ENCODE data around the gene MICAL2.

MICAL2 gene

DNA sequence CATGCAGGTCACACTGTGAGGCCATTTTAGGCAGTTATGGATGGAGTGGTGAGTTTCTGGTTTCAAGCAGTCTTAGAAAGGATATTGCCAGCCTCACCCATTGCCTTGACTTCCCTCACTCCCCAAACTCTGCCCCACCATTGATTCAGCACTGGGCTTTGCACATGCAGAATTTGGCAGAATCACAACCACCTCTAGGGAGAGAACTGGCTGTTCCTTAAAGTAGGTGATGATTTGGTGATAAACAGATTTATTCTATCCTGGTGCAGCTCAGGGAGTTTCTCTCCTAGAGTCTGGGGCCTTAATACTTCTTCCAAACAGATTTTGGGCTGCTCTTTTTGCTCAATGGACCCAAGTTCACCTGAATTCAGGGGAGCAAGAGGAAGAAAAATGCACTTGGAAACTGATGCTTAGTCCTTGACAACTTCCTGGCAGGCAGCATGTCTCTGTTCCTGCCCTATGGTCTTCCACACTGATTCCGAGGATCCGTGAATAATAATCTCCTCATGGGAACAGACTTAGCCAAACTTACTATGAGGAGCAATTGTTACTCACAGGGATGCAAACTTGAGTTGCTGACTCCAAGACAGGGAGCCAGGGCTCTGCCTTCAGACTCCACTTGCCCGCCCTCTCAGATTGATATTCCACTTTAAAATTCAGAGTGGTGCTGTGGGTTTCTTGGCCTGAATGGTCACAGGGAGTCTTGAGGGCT lies 137.3 kb downstream of the MICAL2 start:
- no peak for TF ChIP-seq FOXP2 (optimal IDR thresholded peaks at IDR 0.05; ENCODE audit: borderline replicate concordance, extremely low read depth, extremely low read length, insufficient read depth)
- TF ChIP-seq POLR2AphosphoS5 (IDR thresholded peaks at IDR 0.05; ENCODE audit: low read depth, low read length), result no peak
- no peak for TF ChIP-seq SIN3A (IDR thresholded peaks at IDR 0.05; ENCODE audit: borderline replicate concordance, insufficient read depth, low read length)
- TF ChIP-seq, protein P1, sequence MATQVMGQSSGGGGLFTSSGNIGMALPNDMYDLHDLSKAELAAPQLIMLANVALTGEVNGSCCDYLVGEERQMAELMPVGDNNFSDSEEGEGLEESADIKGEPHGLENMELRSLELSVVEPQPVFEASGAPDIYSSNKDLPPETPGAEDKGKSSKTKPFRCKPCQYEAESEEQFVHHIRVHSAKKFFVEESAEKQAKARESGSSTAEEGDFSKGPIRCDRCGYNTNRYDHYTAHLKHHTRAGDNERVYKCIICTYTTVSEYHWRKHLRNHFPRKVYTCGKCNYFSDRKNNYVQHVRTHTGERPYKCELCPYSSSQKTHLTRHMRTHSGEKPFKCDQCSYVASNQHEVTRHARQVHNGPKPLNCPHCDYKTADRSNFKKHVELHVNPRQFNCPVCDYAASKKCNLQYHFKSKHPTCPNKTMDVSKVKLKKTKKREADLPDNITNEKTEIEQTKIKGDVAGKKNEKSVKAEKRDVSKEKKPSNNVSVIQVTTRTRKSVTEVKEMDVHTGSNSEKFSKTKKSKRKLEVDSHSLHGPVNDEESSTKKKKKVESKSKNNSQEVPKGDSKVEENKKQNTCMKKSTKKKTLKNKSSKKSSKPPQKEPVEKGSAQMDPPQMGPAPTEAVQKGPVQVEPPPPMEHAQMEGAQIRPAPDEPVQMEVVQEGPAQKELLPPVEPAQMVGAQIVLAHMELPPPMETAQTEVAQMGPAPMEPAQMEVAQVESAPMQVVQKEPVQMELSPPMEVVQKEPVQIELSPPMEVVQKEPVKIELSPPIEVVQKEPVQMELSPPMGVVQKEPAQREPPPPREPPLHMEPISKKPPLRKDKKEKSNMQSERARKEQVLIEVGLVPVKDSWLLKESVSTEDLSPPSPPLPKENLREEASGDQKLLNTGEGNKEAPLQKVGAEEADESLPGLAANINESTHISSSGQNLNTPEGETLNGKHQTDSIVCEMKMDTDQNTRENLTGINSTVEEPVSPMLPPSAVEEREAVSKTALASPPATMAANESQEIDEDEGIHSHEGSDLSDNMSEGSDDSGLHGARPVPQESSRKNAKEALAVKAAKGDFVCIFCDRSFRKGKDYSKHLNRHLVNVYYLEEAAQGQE (IDR thresholded peaks at IDR 0.05; ENCODE audit: insufficient read depth in 1 of 2, low read depth in 2 of 2, low read length in 2 of 2), result no peak
- TF ChIP-seq TAF1 (IDR thresholded peaks at IDR 0.05; ENCODE audit: borderline replicate concordance, insufficient read depth, low read length), result no peak

DNA sequence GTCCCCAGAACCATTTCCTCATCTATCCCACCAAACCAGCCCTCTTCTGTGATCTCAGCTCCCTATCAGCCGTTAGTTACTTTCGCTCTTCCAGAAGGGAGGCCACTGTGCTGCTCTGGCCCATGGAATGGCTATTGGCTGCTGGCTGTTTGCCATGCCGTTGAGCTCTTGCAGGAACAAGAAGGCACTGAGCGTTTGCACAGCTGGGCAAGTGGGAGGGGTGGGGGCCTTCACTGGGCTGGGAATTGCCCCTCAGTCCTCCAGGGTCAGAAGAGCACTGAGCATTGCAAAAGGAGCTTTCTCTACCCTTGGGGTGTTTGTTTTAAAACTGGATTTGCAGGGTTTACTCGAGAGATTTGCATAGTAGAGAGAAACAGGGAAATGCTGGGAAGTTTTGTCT lies 137.9 kb downstream of the MICAL2 start:
- TF ChIP-seq TAF1 (IDR thresholded peaks at IDR 0.05; ENCODE audit: borderline replicate concordance, insufficient read depth, low read length), result no peak
- TF ChIP-seq FOXP2 (optimal IDR thresholded peaks at IDR 0.05; ENCODE audit: borderline replicate concordance, extremely low read depth, extremely low read length, insufficient read depth), result no peak
- TF ChIP-seq SIN3A (IDR thresholded peaks at IDR 0.05; ENCODE audit: borderline replicate concordance, insufficient read depth, low read length), result no peak

DNA sequence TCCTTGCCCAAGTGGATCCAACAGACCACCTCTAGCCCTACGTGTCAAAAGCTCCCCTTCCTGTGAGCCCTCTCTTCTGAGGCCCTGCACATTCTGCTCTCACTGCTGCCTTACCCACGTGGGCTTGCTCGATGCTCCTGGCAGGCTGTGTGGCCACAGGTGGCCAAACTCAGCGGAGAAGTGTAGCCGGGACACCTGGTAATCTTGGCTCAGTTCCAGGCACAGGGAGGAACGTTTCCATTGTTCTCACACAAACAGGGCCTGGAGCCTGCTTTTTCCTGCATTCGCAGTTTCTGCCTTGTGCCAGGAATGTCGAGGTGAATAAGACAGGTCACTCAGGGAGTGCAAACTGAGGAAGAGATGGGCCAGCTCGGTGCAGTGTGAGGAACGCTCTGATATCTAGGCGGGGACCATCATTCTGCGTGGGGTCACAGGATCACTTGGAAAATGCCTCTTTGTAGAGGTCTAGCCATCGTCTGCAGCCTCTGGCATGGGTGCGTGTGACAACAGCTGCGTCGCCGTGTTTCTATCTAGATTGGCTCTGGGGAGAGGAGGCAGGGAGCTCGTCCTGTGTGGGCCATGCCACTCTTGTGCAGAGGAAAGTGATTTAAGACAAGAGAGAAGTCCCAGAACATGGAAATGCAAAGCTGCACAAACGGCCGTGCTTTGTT lies 139.3 kb downstream of the MICAL2 start:
- TF ChIP-seq SIN3A (IDR thresholded peaks at IDR 0.05; ENCODE audit: borderline replicate concordance, insufficient read depth, low read length), result no peak
- TF ChIP-seq POLR2AphosphoS5 (IDR thresholded peaks at IDR 0.05; ENCODE audit: low read depth, low read length), result no peak
- TF ChIP-seq, protein P1 (IDR thresholded peaks at IDR 0.05; ENCODE audit: insufficient read depth in 1 of 2, low read depth in 2 of 2, low read length in 2 of 2), result no peak
- no peak for TF ChIP-seq FOXP2 (optimal IDR thresholded peaks at IDR 0.05; ENCODE audit: borderline replicate concordance, extremely low read depth, extremely low read length, insufficient read depth)
- no peak for TF ChIP-seq TAF1 (IDR thresholded peaks at IDR 0.05; ENCODE audit: borderline replicate concordance, insufficient read depth, low read length)

DNA sequence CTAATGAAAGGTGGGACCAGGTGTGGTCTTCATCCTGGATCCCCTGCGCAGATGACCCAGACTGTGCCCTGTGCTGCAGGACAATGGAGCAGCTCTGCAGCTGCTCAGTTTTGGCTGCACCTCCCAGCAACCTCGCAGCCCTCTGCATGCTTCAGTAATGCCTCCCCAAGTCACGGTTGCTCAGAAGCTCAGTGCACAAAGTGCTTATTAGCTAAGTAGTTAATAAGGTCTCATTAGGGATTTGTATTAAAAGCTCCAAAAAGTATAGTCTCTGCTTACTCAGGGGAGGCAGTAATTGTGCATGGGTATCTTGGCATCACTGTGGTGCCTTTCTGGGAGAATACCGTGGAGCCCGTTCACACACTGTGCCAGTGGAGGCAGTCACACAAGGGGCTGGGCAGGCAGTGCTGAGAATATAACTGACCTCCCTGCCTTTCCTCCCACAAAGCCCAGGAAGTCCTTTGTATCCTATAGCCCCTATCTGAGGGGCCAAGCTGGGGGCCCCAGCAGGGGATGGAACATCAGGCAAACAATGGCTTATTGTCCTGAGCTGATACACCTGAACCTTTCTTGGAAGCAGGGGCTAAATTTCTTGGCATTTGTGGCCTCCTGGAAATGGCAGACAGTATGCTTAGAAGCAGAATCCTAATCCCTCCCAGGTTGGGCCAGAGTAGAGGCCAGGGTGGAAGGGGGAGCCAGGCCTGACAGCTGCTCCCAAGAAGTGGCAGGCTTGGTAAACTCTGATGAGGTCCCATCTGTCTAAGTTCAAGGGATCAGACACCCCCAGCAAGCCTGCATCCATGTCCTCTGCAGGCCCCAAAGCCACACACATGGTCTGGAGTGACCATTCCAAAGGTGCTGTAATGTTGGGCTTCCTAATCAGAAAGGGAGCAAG lies 141.5 kb downstream of the MICAL2 start:
- TF ChIP-seq SIN3A (IDR thresholded peaks at IDR 0.05; ENCODE audit: borderline replicate concordance, insufficient read depth, low read length), result no peak
- no peak for TF ChIP-seq TAF1 (IDR thresholded peaks at IDR 0.05; ENCODE audit: borderline replicate concordance, insufficient read depth, low read length)
- no peak for TF ChIP-seq POLR2AphosphoS5 (IDR thresholded peaks at IDR 0.05; ENCODE audit: low read depth, low read length)
- TF ChIP-seq, protein P1 (IDR thresholded peaks at IDR 0.05; ENCODE audit: insufficient read depth in 1 of 2, low read depth in 2 of 2, low read length in 2 of 2), result no peak
- TF ChIP-seq FOXP2 (optimal IDR thresholded peaks at IDR 0.05; ENCODE audit: borderline replicate concordance, extremely low read depth, extremely low read length, insufficient read depth), result no peak

DNA sequence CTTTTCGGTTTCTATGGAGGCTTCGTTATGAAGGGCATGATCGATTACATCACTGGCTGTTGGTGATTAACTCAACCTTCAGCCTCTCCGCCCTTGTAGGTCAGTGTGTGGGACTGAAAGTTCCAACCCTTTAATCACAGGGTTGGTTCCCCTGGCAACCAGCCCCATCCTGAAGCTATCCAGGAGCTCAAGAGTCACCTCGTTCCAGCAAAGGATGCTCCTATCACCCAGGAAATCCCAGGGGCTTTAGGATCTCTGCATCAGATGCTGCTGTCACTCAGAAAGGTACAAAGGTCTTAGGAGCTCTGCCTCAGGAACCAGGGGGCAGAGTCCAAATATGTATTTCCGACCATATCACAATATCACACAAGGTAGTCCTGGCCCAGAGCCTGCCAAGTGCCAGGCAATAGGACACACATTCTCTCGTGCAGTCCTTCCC lies 143.5 kb downstream of the MICAL2 start:
- TF ChIP-seq TAF1 (IDR thresholded peaks at IDR 0.05; ENCODE audit: borderline replicate concordance, insufficient read depth, low read length) (no peak), FOXP2 (optimal IDR thresholded peaks at IDR 0.05; ENCODE audit: borderline replicate concordance, extremely low read depth, extremely low read length, insufficient read depth) (no peak), SIN3A (IDR thresholded peaks at IDR 0.05; ENCODE audit: borderline replicate concordance, insufficient read depth, low read length) (no peak), POLR2AphosphoS5 (IDR thresholded peaks at IDR 0.05; ENCODE audit: low read depth, low read length) (no peak)
- TF ChIP-seq, protein P1 (IDR thresholded peaks at IDR 0.05; ENCODE audit: insufficient read depth in 1 of 2, low read depth in 2 of 2, low read length in 2 of 2), result no peak

Measured in PFSK-1 (cell line).